ENCODE data around the gene MAN1C1.

GRCh38 chr1:25807480-25808390 is 191.1 kb downstream of the MAN1C1 start:
- no peak for TF ChIP-seq ZFX (IDR thresholded peaks at IDR 0.05)
- no peak for TF ChIP-seq POLR2A (IDR thresholded peaks at IDR 0.05; ENCODE audit: borderline replicate concordance, extremely low read depth, insufficient read depth, insufficient read length)
- no peak for TF ChIP-seq JUND (IDR thresholded peaks at IDR 0.05)
- no peak for TF ChIP-seq SRF (IDR thresholded peaks at IDR 0.05; ENCODE audit: low read depth)
- TF ChIP-seq CTCF (IDR thresholded peaks at IDR 0.05 in 2 of 3, conservative IDR thresholded peaks at IDR 0.05 in 1 of 3; ENCODE audit: borderline replicate concordance in 1 of 3, insufficient read depth in 1 of 3, low read depth in 2 of 3, low read length in 2 of 3), result no peak

Data from HCT116 (cell line).